ENCODE measurements around the gene PHF23.

Gene PHF23

GRCh38 chr17:7207120-7208001, 31.9 kb downstream of the PHF23 start:
- no peaks in the 10 kb centered on the region for H3K9me3 Mint-ChIP-seq
- TF ChIP-seq CTCF (IDR thresholded peaks at IDR 0.05; ENCODE audit: unreplicated experiment in 3 of 3): no peak

GRCh38 chr17:7205561-7205960, 33.7 kb downstream of the PHF23 start:
- peaks cover 41% of the 10 kb centered on the region for H3K4me1 Mint-ChIP-seq
- no peaks in the 10 kb centered on the region for H3K9me3 Mint-ChIP-seq
- peak overlapping the region; percentile 98 to 99 (median 98) for H3K27ac Mint-ChIP-seq
- H3K27me3 Mint-ChIP-seq (ENCODE audit: low read depth): peaks cover 5% of the 10 kb centered on the region
- peaks cover 27% of the 10 kb centered on the region for H3K36me3 Mint-ChIP-seq (ENCODE audit: low read depth)
- TF ChIP-seq CTCF (IDR thresholded peaks at IDR 0.05; ENCODE audit: unreplicated experiment in 3 of 3): no peak
- H3K4me3 Mint-ChIP-seq: peak overlapping the region; percentile 74 to 83 (median 81)

More at GRCh38 chr17:7207120-7208001, 31.9 kb downstream of the PHF23 start:
- H3K36me3 Mint-ChIP-seq (ENCODE audit: low read depth): peaks cover 14% of the 10 kb centered on the region
- peaks cover 5% of the 10 kb centered on the region for H3K27me3 Mint-ChIP-seq (ENCODE audit: low read depth)
- peak overlapping the region; percentile 98 to 99 (median 98) for H3K27ac Mint-ChIP-seq
- H3K4me1 Mint-ChIP-seq: peaks cover 50% of the 10 kb centered on the region
- peak overlapping the region; percentile 74 to 84 (median 81) for H3K4me3 Mint-ChIP-seq

GRCh38 chr17:7204828-7205461, 34.3 kb downstream of the PHF23 start:
- Mint-ChIP-seq H3K36me3 (ENCODE audit: low read depth) (peaks cover 31% of the 10 kb centered on the region), H3K27me3 (ENCODE audit: low read depth) (peaks cover 5% of the 10 kb centered on the region), H3K27ac (peak overlapping the region; percentile 98 to 99 (median 98)), H3K9me3 (no peaks in the 10 kb centered on the region), H3K4me3 (peak overlapping the region; percentile 74 to 83 (median 81)), H3K4me1 (peaks cover 35% of the 10 kb centered on the region)
- no peak for TF ChIP-seq CTCF (IDR thresholded peaks at IDR 0.05; ENCODE audit: unreplicated experiment in 3 of 3)

GRCh38 chr17:7204336-7204735, 34.9 kb downstream of the PHF23 start:
- TF ChIP-seq CTCF (IDR thresholded peaks at IDR 0.05; ENCODE audit: unreplicated experiment in 3 of 3): no peak
- Mint-ChIP-seq H3K4me1 (peaks cover 33% of the 10 kb centered on the region), H3K27me3 (ENCODE audit: low read depth) (peaks cover 5% of the 10 kb centered on the region), H3K9me3 (no peaks in the 10 kb centered on the region), H3K4me3 (peak overlapping the region; percentile 74 to 83 (median 81)), H3K36me3 (ENCODE audit: low read depth) (peaks cover 32% of the 10 kb centered on the region), H3K27ac (peak overlapping the region in 2 of 3 experiments; percentile 98)

- Mint-ChIP-seq H3K27me3 (ENCODE audit: low read depth) (peaks cover 5% of the 10 kb centered on the region), H3K4me1 (peaks cover 29% of the 10 kb centered on the region), H3K9me3 (no peaks in the 10 kb centered on the region), H3K36me3 (ENCODE audit: low read depth) (peaks cover 32% of the 10 kb centered on the region), H3K27ac (peak overlapping the region in 1 of 3 experiments; percentile 98), H3K4me3 (peak overlapping the region in 1 of 3 experiments; percentile 74)
- no peak for TF ChIP-seq CTCF (IDR thresholded peaks at IDR 0.05; ENCODE audit: unreplicated experiment in 3 of 3)
Observed at GRCh38 chr17:7203391-7203790, 35.9 kb downstream of the PHF23 start.

All from nephron (organoid).